Stimulated activated CD8-positive, alpha-beta memory T cell treated with anti-CD3 and anti-CD28 coated beads, Interleukin-15, amount 100 ng/mL, for 48 hours (primary cell): ENCODE measurements around the gene CDH4.

Experiments
- DNase-seq, 2 donors: peaks; one replicate each; pipeline ENCODE4 v3.0.0-alpha.2; 2020; ENCODE audit warnings: low read depth in 2 of 2

CDH4 gene

DNA sequence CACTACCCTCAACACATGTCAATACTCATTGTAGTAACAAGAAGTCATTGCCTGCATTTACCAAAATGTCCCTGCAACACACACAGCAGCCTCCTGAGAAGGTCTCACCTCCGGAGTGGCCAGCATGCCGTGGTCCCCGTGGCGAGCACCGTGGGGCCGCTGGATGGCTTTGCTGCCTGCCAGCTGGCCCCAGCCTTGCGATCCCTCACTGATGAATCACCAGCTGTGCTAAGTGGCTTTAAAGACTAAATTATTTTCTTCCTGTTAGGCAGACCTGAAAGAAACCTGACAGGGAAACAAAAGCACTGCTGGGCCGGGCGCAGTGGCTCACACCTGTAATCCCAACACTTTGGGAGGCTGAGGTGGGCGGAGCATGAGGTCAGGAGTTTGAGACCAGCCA lies 306.7 kb downstream of the CDH4 start:
- DNase-seq, result no peak

DNA sequence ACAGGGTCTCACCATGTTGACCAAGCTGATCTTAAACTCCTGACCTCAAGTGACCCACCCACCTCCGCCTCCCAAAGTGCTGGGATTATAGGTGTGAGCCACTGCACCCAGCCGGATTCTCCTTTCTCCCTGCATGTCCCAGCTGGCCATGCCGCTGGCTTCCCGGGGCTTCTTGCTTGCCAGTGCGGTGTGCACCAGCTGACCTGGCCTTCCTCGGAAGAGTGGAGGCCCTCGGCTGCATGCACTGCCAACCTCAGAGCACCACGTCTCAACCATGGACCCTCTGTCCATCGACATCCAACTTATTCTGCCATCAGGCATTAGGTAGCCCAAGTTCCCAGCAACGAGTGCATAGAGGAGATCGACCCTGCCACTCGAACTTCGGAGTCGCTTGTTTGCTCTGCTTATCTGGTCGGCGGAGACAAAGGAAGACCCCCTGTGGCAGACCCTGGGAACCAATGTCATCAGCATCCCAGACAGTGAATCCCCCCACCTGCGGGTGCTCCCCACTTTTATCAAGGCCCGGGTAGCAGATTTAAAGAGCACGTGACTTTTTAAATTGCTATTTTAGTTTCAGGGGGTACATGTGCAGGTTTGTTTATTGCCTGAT lies 307.8 kb downstream of the CDH4 start:
- no peak for DNase-seq

DNA sequence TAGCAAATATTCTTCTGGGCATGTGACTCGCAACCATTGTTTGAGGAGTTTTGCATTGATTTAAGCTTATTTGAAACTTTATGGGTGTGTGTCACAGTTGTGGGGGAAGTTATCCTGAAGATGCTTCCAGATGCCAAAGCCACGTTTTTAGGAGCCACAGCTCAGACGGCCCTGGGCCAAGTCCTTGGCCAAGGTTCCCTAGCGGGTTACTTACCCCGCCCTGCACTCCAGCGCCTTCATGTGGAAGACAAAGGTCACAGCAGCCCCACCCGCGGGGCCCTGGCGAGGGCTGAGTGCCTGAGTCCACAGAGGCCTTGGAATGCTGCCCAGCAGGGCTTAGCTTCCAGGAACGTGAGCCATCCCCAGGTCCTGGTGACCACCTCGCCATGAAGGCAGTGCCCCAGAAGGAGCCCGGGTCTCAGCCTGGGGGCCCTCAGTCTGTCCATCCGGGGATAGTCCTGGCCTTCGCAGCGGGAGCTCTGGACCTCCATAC lies 308.3 kb downstream of the CDH4 start:
- DNase-seq, result no peak

DNA sequence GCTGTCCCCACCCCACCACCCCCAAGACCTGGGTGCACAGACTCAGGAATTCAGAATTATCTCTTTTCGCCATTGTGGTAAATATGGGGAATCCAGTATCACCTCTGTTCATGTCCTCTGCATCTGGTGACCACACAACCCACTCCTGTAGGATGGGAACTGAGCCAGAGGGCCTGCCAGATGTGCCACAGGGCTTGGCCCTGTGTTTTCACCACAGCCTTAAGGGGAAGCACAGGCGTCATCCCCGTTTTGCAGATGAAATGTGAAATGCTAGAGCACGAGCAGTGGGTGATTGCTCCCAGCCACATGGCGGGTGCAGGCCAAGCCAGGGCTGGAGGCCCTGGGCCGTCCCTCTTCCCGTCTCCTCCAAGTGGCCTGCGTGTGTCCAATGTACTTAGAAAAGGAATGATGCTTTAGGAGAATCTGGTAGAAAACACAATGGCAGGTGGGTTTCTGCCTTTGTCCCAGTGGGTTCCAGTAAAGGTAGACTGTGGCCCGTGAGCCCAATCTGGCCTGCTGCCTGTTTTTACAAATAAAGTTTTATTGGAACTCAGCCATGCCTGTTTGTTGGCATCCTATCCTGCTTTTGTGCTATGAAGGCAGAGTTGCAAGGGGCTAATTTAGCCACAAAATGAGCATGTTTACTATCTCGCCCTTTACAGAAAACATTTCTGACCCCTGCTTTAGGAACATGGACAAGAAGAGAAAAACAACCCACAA lies 309.2 kb downstream of the CDH4 start:
- no peak for DNase-seq

DNA sequence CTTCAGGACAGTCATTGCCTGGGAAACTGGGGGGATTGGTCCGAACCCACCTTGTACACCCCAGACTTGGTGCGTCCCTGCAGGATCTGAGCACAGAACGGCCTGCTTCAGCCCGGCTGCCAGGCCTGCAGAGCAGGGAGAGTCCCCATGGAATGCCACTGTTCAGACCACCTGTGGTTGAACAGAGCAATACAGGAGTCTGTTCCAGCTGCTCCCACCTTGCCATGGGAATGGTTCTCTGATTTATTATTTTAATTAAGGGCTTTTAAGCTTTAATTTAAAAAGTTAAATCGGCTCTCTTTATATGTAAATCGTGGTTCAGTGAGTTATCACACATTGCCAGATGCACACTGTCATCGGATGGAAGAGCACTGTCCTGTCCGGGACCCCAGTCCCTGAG lies 310.4 kb downstream of the CDH4 start:
- DNase-seq, result no peak

DNA sequence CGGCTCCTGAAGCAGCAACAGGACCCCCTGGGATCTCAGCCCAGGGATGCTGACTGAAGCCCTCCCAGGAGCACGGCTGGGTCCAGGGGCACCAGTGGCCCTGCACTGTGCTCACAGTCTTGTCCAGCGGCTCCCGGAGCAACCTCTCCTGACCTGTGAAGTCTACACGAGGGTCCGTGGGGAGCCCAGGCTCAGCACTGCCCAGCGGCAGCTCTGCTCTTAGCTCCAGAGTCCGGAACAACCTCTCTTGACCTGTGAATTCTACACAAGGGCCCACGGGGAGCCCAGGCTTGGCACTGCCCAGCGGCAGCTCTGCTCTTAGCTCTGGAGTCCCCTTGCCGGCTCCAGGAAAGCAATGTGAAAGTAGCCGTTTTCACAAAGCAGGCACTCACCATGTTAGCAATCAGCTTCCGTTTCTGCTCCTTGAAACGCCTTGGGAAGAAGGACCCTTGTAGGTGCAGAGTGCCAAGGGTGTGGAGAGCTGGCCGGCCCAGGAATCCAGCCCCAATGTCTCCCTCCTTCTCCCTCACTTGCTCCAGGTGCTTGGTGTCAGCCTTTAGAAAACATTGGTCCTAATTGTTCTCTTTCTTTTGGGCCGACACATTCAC lies 310.9 kb downstream of the CDH4 start:
- no peak for DNase-seq

DNA sequence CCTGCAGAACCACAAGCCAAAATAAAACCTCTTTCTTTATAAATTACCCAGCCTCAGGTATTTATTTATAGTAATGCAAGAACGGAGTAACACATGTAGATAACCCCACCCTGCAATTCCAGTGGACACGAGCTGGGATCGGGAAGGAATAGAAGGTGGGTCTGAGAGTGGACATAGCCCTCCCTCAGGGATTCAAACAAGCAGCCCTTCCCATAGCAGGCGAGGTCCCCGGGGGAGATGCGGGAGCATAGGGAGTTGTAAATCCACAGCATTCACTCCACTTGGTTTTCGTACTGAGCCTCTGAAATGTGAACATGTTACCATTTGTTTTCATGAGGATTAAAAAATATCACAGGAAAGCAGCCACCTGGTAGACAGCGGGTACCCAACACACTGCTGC lies 312.6 kb downstream of the CDH4 start:
- DNase-seq, result no peak

DNA sequence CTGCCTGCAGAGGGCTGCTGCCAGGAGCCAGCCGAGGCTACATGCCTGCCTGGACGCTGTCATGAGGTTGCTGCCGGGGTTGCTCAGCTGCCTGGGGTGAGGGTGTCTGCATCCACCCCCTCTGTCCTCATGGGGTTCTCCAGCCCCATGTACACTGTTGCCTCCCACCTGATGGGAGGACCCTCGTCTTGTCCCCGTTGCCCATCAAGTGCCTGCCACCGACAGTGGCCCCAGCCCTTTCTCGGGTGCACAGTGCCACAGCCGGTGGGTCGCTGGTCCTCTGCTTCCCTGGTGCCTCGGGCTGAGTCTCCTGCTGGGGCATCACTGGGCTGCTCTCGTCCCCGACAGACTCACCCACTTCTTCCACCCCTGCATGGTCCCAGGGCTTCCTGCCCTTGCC lies 313.7 kb downstream of the CDH4 start:
- no peak for DNase-seq

DNA sequence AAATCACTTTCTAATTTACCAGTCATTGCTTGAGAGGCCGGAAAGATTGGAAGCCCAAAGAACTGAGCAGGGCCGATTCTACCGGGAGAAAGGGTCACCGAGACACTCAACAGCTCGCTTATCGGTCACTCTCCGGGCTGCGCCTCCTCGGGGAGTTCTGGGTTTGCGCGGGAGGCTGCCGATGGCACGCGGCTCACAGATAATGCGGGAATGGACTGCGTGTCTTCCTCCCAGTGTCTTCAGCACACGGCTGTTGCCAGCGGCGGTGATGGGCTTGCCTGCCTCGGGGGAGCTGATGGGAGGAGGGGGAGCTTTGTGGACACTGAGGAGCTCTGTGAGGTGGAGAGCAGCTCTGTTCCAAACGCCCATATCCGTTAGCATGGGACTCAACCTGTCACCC lies 314.6 kb downstream of the CDH4 start:
- no peak for DNase-seq

DNA sequence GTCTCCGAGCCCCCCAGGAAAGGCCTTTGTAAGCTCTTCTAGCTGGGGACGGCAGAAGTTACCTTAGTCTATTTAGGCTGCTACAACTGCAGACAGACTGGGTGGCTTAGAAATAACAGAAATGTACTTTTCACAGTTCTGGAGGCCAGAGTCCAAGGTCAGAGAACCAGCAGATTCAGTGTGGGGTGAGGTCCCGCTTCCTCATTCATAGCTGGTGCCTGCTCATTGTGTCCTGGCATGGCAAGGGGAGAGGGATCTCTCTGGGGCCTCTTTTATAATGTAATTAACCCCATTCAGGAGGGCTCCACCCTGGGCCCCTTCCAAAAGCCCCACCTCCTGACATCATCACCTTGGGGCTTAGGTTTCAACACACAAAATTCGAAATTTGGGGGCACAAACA lies 315.1 kb downstream of the CDH4 start:
- DNase-seq, result no peak

DNA sequence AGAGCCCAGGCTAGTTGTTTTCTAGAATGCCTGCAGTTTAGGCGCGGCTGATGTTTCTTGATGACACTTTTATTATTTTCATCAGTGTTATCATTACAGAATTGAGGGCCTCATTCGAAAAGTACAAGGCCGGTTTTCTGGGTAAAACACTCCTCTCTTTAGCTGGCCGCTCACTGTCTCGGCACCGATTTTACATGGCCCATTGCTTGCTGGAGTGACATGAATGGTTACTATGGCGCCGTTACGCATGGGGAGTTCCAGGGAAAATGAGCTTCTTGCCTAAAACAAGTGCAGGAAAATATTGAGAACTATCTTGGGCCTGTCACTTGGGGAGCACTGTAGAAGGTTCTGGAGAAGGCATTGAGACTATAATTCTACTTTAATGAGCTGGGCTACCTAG lies 317.8 kb downstream of the CDH4 start:
- no peak for DNase-seq

DNA sequence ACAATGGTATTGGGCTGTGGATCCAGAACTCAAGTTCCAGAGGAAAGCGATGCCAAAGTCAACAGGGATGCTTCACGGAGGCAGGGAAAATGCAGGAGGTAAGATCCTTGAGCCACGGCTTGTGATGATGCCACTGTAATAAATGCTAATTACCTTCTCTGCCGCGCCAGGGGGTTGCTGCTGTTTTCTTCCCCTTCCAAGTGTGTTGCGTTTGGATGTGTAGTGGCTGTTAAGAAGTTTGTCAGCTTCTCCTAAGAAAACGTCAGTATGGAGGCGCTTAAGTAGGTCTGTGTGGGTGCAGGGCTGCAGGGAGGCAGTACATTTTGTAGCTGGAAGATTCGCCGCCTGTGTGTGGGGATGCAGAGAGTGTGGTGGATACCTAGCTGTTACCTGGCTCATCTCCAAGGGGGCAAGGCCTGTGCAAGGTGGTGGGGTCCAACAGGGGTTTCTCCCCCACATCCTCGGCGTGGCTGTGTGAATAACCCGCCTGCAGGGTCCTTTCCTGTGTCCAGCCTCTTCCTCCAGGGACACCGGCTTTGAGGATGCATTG lies 318.7 kb downstream of the CDH4 start:
- no peak for DNase-seq

DNA sequence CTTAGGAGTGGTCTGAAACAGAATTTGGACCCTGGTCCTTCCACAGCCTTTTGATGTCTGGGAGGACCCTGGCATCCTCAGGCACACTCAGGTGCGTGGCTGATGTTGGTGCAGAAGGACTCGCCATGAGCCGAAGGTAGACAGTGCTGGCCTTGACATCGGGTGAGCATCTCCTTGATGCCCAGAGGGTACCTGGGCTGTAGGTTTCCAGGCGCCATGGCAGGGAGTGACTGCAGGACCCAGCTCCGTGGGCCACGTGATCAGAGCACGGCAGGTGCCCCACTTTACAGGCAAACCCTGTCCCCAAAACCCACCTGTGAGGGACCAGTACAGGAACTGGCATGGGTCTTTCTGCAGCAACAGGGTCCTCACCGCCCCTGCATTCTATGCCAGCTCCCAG lies 319.2 kb downstream of the CDH4 start:
- DNase-seq, result no peak

DNA sequence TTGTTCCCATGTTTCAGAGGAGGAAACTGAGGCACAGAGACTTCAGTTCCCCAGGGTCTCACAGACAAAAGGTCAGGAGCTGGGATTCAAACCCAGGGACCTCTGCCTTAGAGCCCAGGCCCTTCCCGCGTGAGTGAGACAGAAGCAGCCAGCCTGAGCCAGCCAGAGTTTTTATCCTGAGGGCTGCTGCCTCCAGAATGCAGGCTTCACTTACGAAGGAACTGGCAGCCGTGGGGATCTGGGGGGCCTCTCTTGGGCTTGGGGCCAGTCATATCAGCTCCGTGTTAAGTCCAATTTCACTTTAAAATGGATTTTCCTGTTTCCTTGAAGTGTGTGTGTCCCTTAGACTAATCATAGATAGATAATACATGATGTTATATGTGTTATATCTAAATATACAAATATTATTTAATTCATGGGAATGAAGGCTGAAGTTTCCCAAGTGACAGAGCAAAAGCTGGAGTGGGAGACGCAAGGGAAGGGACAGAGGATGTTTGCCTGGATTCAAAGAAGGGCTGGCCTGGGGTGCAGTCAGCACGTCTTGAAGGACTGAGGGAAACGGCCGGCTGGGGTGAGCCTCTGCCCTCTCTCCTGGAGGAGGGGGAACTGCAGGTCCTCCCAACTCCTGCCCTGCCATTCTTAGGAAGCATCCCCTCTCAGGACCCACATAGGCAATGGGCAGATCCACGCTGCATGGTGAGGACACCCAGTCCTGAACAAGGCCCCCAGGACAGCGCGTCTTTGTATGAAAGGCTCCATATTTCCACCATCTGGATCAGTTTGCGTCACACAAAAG lies 320.1 kb downstream of the CDH4 start:
- no peak for DNase-seq

DNA sequence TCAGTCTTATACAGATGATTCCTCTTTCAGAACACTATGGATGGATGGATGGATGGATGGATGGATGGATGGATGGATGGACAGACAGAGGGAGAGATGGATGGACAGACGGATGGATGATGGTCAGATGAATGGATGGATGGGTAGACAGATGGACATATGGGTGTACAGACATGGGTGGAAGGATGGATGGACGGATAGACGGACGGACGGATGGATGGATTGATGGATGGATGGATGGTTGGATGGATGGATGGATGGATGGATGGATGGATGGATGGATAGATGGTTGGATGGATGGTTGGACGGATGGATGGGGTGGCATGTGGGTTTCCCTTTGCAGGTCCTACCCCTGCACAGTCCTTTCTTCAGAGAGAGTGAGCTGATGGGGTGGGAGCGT lies 320.7 kb downstream of the CDH4 start:
- DNase-seq, result no peak

DNA sequence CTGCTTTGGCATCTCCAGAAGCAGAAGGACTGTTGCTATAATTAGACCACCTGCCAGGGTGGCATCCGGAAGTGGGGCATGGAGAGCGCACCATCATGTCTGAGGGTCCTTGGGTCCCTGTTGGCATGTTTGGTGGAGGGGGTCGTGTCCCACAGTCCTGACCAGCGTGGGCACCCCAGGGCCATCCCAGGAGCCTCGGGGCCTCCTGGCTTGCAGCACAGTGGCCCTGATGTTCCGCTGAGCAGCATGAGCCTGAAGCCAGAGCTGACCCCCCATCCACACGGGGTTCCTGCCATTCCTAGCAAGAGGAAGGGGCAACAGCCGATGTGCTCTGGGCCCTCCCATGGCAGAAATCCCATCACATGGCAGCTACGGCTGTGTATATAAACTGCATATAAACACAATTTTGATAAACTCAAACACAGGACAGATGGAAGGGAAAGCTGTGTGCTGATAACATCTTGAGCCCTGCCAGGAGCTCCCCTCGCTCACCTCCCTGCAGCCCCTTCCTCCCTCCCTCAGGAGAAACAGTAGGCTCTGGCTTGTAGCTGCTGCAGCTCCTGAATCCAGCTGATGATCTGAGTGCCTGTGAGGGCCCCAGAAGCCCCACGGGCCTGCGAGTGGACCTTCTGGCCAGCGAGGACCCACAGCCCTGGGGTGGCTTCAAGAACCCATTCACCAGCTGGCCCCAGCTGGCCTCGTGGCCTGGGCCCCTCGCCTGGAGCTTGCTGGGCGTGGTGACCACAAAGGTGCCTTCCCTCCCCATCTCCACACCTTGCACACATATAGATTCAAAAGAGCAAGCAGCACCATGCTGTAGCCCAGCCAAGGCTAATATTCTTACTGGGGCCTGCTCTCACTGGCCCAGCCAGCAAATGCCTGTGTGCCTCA lies 321.6 kb downstream of the CDH4 start:
- DNase-seq, result no peak

DNA sequence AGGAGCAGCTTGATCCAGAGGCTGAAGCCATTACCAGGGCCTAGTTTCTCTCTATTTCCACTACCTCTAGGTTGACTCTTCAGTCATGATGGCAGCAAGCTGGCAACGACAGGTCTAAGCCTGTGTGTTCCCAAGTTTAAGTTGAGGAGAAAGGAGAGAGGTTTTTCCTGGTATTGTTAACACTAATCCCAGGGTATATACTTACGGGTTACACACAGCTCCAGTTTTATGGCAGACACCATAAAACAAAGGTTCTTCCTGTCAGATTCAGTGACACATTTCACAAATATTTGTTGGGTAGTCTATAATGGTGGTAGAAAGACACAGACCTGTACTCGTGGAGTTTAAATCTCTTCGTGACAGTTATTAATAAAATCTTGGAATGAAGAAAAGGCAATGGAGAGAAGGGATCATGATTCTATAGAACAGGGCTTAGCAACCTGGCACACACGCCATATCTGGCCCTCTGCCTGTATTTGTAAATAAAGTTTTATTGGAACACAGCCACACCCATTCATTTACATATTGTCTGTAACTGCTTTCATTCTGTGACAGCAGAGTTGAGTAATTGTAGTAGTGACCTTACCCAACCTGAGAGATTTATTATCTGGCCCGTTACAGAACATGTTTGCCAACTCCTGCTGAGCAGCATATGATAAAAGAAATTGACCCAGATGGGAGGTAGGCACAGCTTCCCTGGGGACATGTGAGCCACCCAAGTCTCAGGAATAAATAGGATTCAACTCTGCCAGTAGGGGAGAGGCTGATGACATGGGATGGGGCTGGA lies 323.3 kb downstream of the CDH4 start:
- DNase-seq, result no peak

DNA sequence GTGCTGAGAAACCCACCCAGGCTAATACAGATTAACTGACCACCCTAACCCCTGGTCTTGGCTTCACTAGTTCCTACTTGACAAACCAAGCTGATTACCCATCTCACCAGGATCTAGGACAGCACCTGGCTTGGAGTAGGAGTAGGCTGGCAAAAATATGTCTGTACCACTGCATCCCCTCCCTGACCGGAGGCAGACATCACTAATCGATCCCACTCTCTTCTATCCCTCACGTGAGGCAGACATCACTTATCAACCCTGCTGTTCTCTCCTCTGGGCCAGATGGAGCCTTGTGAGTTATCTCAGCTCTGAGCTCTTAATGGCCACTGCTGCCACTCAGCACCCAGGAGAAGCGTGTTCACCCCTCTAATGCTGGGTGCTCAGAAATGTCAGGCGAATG lies 324.3 kb downstream of the CDH4 start:
- DNase-seq, result no peak

DNA sequence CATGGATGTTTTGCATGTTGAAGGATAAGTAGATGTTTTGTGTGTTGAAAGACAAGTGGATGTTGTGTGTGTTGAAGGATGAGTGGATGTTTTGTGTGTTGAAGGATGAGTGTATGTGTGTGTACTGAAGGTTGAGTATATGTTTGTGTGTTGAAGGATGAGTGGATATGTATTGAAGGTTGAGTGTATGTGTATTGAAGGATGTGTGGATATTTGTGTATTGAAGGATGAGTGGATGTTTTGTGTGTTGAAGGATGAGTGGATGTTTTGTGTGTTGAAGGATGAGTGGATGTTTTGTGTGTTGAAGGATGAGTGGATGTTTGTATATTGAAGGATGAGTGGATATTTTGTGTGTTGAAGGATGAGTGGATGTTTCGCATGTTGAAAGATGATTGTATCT lies 325.0 kb downstream of the CDH4 start:
- DNase-seq, result no peak

DNA sequence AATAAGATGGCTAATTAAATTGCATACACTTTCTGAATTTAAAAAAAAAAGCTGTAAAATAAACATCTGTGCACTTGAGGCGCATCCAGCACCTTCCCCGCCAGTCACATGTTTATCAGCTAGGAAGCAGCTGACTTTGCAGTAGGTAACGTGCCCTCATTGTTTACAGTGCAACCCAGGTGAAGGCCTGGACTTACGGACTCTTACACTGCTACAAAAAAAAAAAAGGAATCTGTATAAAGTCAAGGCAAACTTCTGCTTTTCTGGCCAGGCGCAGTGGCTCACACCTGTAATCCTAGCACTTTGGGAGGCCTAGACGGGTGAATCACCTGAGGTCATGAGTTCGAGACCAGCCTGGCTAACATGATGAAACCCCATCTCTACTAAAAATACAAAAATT lies 327.8 kb downstream of the CDH4 start:
- no peak for DNase-seq
